ENCODE measurements around the gene TBCEL.
"Not testable (repeated sequence)": the region's sequence is repeated elsewhere in the genome, so short reads cannot be mapped to it uniquely, and the experiment has no call there.

Gene TBCEL

DNA sequence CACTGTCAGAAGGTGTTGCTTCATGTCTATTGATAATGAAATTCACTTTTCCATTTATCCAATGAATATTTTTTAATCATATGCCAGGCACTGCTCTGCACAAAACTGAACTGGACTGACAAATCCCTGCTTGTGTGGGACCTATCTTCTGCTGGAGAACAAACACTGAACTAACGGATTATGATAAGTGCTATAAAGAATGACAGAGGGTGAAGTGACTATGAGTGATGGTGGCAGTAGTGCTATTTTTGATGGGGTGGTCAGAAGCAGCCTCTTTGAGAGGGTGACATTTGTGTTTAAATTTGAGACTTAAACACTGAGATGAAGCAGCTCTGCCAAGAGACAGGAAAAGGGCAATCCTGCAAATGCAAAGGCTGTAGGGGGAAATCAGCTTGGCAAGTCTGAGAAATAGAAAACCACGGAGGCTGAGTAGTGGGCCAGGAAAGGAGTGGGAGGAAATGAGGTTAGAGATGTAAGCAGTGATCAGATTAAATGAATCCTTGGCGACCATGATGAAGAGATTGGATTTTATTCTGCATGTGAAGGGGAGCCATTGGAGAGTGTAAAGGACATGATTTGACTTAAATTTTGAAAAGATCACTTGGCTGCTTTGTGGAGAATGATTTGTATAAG, 6.0 kb downstream of the TBCEL start:
- no peak for DNase-seq (ENCODE audit: low read depth)

DNA sequence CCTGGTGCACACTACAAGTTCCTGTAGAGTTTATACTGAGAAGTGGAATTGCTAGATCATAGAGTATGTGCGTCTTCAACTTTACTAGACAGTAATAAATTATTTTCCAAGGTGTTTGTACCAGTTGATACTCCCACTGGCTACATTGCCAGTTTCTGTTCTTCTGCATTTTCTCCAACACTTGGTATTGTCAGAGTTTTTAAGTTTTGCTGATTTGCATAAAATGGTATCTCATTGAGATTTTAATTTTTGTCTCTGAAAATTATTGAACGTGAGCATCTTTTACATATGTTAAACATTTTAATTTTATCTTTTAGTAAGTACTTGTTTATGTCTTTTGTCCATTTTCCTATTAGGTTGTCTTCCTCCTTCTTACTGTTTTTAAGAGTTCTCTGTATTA, 7.3 kb downstream of the TBCEL start:
- DNase-seq (ENCODE audit: low read depth) = no peak

DNA sequence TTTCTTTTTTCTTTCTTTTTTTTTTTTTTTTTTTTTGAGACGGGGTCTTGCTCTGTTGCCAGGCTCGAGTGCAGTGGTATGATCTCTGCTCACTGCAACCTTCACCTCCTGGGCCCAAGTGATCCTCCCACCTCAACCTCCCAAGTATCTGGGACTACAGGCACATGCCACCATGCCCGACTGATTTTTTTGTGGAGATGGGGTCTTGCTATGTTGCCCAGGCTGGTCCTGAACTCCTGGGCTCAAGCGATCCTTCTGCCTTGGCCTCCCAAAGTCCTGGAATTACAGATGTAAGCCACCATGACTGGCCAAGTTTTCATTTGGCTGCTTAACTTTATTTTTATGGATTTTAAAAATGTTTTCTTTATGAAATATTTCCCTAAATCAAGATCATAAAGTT, 7.7 kb downstream of the TBCEL start:
- not testable (repeated sequence) for DNase-seq (ENCODE audit: low read depth)

DNA sequence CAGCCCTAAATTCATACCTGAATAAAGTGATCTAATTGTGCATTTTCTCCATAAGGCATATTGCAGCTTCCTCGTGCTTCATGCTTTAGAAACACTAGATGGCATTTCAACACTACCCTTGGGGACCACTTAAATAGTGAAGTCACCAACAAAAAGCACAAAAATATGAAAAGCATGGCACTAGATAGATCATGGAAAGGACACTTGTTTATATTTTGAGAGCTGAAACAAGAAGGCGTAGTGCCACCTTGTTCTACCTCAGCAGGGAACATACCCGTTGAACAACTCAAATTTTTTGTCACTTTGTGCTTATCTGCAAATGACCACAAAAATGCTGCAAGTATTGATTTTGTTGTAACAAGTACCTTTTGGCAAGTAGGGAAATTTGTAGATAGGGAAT, 8.6 kb downstream of the TBCEL start:
- no peak for DNase-seq (ENCODE audit: low read depth)

DNA sequence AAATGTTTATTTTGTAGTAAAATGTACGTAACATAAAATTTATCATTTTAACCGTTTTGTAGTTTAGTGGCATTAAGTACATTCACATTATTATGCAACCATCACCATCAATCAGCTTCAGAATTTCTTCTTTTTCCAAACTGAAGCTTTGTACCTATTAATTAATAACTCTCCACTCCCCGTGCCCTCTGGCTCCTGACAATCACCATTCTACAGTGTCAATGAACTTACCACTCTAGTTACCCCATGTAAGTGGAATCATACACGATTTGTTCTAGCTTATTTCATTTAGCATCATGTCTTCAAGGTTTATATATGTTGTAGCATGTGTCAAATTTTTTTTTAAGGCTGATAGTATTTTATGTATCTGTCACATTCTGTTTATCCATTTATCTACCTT, 9.7 kb downstream of the TBCEL start:
- DNase-seq (ENCODE audit: low read depth) = no peak

DNA sequence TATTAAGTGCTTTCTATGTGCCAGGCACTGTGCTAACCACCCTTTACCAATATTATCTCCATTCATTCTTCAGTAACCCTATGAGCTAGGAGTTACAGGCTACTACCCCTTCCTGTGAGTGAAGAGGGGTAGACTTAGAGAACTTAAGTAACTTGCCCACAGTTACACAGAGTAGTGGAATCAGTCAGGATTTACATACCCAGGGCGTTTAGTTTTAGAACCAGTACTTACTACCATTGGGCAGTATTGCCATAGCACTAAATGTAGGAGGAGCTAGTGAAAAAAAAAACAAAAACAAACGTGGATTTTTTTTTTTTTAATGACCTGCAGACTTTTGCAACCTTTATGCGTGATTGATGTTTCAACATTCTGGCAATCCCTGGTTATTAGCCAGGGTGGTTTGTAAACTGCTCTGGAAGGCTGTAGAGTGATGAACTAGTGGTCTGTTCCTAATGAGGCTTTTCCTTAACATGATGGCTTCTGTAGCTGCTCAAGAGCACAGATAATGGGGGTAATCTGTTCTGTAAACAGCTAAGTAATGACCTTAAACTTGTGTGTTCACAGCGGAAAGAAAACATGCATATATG, 11.4 kb downstream of the TBCEL start:
- no peak for DNase-seq (ENCODE audit: low read depth)

DNA sequence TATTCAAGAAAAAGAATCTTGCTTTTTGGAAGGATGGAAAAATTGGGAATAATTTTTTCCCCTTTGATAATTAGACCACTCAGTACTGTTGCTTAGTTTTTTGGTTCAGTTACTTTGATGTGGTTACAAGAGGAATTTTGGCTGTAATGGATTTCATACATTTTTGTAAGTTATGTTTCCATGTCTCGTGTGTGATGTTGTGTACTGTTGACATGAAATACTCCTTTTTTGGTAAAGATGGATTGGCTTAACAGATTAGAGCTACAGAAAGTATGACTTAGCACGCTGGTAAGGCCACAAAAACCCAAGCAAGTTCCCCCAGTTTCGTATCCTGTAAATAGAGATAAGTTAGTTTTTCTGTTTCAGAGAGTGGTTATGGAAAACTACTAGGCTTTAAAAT, 11.9 kb downstream of the TBCEL start:
- no peak for DNase-seq (ENCODE audit: low read depth)

DNA sequence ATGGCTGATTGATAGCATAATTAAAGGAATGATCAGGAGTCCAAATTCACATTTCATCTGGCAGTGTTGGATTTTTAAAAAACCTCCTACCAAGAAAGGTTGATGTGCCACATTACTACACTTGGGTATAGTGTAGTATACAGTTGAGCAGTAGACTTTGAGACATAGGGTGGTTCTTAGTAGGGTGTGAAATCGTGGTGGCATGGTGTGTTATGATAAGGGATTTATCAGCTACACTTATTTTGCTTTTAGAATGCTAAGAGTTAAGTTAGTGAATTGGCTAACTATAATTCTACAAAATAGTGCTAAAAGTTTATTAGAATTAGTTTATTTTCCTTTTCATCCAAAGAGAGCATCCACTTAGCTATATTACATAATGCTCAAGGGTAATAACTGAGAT, 13.1 kb downstream of the TBCEL start:
- no peak for DNase-seq (ENCODE audit: low read depth)

DNA sequence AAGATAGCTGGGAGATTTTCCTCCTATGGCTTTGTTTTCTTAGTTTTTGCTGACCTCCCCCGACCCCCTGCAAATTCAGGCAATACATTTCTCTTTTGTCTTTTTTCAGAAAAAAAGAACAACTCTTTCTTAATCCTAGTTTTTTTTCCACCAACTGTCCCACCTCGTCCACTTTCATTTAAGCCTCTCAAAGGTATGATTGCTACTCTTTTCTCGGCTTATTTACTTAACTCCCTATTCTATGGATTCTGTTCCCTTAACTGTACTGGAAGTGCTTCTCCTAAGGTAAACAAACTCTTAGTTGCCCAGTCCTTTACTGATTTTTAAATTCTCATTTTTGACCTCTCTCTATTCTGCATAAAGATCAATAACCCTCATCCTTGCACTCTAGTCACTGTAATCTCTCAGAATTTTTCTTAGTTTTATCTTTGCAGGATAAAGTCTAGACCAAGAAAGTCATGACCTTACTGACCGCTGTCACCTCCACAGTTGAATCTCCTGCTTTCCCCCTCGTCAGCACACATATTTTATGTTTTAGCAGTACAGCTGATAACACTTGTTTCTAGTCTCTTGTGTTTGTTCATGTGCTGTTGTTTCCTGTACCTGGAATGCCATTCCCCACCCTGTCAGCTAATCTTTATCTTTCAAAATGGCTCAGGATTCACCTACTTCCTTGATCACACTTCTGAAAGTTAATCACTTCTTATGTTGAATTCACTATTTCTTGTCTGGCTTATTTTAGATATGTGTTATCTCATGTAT, 14.9 kb downstream of the TBCEL start:
- DNase-seq (ENCODE audit: low read depth) = no peak

DNA sequence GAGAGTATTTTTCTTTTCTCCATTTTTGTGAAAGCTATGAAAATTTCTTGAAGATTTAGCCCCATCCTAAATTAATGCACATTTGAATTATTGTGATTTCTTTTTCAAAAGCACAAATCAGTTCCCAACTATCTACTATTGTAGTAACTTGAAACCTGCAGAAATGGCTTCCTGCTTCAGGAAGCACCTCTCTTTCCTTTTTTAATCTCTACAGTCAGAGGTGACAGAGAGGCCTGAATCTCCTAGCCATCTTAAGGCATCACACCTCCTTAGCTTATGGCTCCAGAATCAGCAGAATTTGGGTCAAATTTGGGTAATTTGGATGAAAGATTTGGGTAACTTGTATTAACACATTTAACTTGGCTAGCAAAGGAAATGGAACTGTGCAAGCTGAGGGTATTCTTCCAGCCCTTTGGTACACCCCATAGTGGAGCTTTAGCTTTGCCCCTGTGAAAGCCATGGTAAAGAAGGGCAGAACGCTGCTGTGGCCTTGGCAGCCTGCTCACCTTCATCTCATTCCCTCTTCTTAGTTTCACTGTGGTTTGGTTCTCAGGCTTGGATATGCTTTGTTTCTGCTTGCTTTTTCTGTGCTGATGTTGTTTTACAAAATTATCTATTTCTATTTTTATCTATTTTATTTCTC, 16.2 kb downstream of the TBCEL start:
- DNase-seq (ENCODE audit: low read depth) = no peak

DNA sequence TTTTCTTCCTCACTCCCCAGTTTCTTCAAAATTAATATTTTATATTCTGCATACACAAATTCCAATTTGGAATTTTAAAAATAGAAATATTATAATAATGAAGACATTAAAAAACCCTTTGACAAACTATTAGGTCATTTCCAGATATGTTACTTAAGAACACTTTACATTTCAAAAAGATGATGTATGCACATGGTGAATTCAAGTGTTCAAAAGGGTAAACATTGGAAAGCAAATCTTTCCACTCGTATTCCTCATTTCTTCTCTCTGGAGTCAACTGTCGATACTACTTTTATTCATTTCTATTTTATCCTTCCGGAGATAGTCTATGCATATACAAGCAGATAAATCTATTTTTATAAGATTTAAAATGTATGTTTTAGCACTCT, 16.7 kb downstream of the TBCEL start:
- DNase-seq (ENCODE audit: low read depth) = no peak

DNA sequence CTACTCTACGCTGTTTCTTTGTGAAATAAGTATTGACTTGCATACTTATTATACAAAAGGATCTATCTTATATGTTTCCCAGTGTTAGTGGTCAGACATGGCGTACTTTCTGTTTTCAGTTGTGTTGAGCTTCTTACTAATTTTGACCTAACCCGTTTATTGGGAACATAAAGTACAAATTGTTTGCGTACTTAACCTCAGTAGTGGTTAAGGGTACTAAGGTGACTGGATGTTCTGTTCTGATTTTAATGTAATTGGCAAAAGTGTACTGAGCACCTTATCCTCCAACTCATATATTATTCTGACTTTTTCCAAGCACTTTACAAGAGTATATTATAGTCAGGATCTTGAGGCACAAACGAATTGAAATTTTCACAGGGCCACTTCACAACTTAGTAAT, 17.2 kb downstream of the TBCEL start:
- DNase-seq (ENCODE audit: low read depth) = no peak

DNA sequence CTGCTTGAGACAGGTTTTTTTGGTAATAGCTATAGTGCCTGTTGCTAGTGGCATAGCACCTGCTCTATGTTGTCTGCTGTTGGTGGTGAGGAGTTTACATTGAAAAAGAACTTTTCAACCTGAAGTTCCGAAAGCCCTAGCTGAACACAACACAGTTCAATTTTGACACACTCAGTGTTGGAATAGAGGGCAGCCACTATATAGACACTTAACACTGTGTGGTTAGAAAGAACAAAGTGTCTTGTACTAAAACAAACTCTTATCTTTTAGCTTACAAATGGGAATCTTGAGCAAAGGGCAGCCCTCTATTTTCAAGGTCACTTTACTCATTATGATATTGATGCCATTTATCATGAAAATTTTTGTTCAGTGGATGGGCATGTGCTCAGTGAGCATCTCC, 18.4 kb downstream of the TBCEL start:
- DNase-seq (ENCODE audit: low read depth) = no peak

DNA sequence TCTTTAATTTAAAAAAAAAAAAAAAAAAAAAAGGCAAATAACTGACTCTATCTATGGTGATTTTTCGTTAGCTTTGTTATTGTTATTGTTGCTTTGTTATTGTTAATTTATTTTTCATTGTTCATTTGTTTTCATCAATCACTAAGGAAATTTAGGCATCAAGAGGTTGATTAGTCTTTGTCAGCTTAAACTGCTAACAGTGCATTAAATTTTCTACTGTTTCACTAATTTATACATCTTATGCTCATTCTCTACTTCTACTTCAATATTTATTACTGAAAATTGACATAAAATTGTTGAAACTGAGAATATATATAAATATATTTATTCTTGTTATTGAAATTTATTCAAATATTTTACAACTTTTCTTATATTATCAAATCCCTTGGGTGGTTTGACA, 24.0 kb downstream of the TBCEL start:
- no peak for DNase-seq (ENCODE audit: low read depth)

DNA sequence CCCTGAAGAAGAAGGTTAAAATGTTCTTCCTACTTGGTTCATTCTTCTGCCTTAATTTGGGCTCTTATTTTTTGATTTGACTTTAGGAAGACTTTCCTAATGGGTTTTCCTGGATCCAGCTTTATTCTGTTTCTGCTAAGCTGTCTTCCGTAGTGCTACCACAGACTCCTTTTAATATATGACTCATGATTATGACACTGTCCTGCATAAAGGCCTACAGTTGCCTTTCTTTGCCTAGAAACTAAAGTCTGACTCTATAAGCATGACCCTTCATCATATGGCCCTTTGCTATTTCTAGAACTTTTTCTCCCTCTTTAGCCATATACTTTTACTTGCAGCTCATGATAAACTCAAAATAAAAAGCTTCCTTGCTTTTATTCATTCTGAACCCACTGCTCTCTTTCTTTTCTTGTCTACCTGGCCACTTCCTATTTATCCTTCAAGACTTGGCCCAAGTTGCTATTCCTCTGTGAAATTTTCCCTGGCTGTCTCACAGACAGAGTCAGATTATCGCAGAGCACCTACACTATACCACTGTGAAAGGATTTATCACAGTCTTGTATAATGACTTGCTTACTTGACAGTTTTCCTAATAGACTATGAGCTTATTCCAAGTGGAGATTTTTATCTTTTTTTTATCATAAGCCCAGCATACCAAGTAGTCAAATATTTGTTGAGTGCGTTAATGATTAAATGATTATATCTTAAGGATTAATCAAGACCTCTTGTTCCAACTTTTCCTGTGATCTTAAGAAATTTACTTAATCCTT, 24.7 kb downstream of the TBCEL start:
- no peak for DNase-seq (ENCODE audit: low read depth)

DNA sequence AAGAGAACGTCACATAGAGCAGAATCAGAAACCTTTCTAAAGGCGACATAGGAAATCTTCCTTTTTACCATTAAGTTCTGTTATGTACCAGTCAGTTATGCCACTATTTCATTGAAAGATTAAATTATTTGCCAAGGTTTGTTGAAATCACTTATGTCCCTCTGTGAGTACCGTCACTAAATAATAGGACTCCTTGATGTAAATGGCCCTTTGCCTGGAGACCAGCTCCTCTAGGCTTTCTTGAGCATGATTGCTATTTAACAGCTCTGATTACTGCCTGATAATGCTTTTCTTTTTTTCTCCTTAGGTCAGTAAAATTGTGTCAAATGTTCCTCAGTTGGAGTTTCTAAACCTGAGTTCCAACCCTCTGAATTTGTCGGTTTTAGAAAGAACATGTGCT, 29.3 kb downstream of the TBCEL start:
- DNase-seq (ENCODE audit: low read depth) = no peak

DNA sequence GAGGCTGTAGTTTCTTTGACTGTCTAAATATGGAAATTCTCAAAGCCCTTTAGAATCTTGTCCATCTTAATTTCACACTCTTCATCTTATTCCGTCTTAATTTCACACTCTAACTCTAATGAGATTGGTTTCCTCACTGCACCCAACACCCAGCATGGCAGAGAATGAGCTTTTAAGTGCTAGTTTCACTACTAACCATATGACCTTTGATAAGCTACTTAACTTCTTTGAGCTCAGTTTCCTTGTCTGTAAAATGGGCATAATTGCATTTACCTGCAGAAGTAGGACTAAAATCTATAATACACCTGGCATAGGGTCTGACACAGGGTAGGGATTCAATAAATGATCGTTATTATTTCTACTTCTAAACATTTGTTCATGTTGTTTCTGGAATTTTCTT, 30.4 kb downstream of the TBCEL start:
- DNase-seq (ENCODE audit: low read depth) = no peak

DNA sequence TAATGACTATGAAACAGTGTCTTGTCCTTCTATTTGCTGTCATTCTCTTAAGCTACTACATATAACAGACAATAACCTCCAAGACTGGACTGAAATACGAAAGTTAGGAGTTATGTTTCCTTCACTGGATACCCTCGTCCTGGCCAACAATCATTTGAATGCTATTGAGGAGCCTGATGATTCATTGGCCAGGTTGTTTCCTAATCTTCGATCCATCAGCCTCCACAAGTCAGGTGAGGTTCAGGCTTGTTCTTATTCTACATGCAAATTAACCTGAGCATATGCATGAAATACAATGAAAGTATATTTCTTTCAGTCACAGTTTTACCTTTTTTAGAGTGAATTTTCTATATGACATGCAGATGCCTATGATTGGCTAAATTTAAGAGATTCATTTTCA, 31.2 kb downstream of the TBCEL start:
- no peak for DNase-seq (ENCODE audit: low read depth)

DNA sequence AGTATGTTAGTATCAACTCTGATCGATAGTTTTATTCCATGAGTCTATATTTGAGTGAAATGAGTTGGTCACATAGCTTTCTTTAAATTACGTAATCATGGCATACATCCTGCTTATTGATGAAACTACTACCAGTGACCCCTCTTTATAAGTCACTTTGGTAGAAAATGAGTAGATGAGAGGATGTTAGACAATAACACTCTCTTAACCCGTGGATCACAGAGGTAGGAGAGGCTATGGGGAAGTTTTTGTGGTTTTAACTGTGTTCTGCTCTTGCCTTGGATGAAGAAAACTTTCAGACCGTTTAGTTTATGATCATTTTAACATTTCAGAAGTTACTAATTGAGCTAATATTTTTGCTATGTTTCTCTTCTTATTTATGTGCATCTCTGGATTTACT, 34.0 kb downstream of the TBCEL start:
- DNase-seq (ENCODE audit: low read depth) = no peak

DNA sequence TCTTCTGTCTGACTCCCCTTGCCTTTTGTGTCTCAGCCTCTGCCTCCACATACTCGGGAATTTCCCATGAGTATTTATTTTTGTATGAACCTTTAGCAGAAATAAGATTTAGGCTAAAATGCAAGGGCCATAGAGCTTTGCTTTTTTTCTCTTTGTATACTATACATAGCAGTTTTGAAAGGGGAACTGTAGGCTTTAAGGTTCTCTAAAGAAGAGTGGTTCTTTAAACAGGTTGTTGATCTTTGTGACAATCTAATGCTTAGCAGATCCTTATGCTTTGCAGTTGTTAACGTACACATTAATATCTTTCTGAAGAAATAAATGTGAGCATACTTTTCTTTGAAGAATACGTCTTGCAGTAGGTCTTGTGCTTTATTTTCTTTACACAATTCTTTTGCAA, 35.0 kb downstream of the TBCEL start:
- DNase-seq (ENCODE audit: low read depth) = no peak

DNA sequence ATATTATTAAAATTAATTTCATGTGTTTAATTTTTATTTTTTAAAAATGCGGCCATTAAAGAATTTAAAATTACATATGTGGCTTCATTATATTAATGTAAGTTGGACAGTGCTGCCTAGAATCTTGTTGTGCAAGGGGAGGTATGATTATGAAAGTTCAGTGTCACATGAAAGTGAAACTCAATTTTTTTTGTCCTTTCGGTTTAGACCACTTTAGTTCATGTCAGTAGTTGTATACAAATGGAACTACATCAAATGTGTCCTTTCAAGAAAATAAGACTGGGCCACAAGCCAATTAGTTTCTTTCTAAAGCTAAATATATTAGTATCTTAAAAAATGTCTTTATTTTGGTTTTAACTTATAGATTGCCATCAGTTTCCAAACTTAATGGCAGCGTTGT, 35.7 kb downstream of the TBCEL start:
- DNase-seq (ENCODE audit: low read depth) = no peak

DNA sequence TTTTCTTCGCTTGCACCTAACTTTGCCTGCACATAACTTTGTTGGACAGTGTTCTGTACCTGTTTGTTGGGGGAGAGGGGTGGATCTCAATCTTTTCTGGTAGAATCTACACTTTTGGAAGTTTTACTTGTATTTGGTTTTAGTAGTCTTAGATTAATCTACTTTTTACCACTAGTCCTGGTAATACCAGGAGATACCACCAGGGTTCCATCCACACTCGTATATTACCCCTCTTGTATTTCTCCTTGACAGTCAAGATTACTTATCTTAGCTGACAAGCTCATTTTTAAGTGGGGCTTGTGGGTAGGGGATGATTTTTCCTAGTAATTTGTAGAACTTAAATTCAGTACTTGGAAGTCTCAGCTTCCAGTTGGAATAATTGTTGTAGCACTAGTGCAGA, 39.8 kb downstream of the TBCEL start:
- DNase-seq (ENCODE audit: low read depth) = no peak

DNA sequence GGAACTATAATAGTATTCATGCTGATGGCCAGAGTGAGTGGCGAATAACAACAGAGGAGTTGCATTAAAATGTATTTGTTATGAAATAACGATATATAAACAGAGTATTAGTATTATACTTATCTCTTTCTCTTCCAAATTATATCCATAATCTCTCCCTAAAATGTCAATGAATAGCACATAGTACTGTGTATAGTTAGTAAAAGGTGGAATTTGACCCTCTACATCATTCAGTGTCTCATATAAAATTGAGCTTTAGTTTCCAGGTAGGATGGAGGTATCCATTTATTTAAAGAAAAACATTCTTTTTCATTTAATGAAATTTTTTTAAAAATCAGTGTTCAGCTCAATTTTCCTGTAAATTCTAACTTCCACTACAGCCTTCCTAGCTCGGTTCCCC, 42.7 kb downstream of the TBCEL start:
- no peak for DNase-seq (ENCODE audit: low read depth)

All from stromal cell of bone marrow (primary cell).